Right ventricle myocardium inferior (tissue), 1 donor: ENCODE results near the gene SOX6. TPM values are rescaled to one million over a fixed set of nuclear protein-coding genes. Genes with fewer than 3 reads are reported as not detected.

Experiments used
- ATAC-seq: fragments of 200-7000 bp; cut with Tn5 transposase; one replicate; pipeline ENCODE4 v1.9.1; 2020; ENCODE audit warnings: mild to moderate bottlenecking, moderate library complexity
- DNase-seq: peaks from one replicate; pipeline ENCODE4 v3.0.0; 2021; ENCODE audit errors: missing footprints
- intact Hi-C: fragments of 100-400 bp; cut with DNase I; formaldehyde crosslinking; loops from one replicate; pipeline ENCODE4 v1.11.0; 2022
- total RNA-seq: library from RNA; stranded (reverse); fragmentation: NEBNext Ultra II Directional; extraction: Animal tissue kit (Norgen Biotek cat#: 25700); gene quantifications from one replicate; pipeline ENCODE4 v1.2.1, GENCODE V29; 2021
- donor health status: DM: no; HTN: yes; CAD: no; lungs with severe emphysema.

SOX6 gene
- total RNA-seq, 1 donor from 2014 or later, result 14.1 TPM

DNA sequence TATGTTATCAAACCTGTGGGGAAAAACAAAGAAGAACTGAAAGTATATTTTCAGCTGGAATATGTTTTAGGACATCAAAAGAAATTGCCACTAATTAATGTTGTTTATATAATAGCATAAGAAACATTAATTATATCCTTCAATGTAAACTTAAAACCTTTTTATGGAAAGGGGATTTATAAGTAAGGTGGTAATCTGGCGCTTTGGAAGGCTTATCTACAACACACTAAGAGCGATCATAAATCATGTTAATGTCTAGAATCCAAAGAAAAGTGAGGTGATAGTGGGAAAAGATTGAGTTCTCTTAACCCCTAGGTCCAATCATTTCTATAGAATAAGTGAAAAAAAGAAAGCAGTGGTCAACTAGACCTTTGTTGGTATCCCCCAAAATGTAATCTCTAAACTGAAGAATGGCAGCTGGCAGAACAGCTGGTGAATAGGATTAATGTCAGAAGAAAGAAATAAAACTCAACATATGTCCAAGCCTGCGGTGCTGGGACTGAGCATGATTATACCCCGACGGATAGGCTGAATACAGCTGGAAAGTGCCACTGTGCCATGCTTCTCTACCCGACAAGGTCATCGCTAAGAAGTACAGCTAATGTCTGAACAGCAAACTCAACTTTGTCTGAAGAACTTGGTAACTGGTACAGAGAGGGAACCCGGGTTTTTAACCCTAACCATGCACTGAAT lies 64.0 kb downstream of the SOX6 start:
- peak; percentile 61 for ATAC-seq
- intact Hi-C loops, result loop anchor here (5.0 kb wide), 1 partner anchor 55 kb away; no protein-coding TSS in a partner anchor
- no peak for DNase-seq

GRCh38 chr11:16291729-16292128 lies 64.6 kb downstream of the SOX6 start:
- no peak for ATAC-seq

DNA sequence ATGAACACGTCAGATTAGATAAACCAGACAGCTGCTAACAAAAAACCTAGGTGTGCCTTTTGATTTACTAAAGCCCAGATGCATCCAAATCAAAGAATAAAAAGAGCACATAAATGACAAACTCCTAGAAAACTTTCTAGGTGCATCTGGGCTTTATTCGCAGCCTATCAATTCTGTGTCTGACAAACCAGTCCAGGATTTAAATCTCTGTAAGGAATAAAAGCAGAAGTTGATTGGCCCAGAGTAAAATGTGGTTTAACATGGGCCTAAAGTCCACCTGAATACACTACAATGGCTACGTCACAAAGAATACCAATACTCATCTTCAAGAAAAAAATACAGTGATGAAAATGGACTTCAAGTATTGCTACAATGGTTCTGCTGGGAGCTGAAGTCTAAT lies 66.8 kb downstream of the SOX6 start:
- ATAC-seq (no peak), DNase-seq (no peak)
- intact Hi-C loops, result no loop called here

More at GRCh38 chr11:16291729-16292128, 64.6 kb downstream of the SOX6 start:
- no peak for DNase-seq
- intact Hi-C loops, result loop anchor here (5.0 kb wide), 1 partner anchor 54 kb away; no protein-coding TSS in a partner anchor

GRCh38 chr11:16287630-16288280 lies 68.6 kb downstream of the SOX6 start:
- ATAC-seq, result no peak
- DNase-seq, result no peak
- intact Hi-C loops, result no loop called here

GRCh38 chr11:16286095-16286494 lies 70.3 kb downstream of the SOX6 start:
- no peak for DNase-seq
- ATAC-seq, result no peak
- intact Hi-C loops, result no loop called here

- intact Hi-C loops, result no loop called here
- DNase-seq (peak; percentile 58), ATAC-seq (no peak)
Measured at GRCh38 chr11:16280256-16280682, 76.1 kb downstream of the SOX6 start.

DNA sequence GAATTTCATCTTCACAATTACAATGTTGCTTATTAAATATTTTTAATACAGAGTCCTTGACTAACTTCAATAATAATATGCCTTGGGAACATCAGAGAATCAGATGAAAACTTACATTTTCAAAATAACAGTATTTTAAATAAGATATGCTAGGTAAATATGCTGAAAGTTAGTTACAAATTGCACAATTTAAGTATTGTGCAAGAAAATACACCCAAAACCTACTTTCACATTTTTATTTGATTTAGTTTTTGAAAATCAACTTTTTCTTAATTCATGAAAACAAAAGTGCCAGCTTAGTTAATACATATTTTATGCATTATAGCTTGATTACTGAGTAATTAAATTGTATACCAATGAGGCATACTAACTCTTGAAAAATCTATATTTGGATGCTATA lies 76.8 kb downstream of the SOX6 start:
- DNase-seq (no peak), ATAC-seq (no peak)
- intact Hi-C loops, result no loop called here

- DNase-seq (no peak), ATAC-seq (no peak)
- intact Hi-C loops, result no loop called here
Measured at GRCh38 chr11:16278979-16279378, 77.4 kb downstream of the SOX6 start.

DNA sequence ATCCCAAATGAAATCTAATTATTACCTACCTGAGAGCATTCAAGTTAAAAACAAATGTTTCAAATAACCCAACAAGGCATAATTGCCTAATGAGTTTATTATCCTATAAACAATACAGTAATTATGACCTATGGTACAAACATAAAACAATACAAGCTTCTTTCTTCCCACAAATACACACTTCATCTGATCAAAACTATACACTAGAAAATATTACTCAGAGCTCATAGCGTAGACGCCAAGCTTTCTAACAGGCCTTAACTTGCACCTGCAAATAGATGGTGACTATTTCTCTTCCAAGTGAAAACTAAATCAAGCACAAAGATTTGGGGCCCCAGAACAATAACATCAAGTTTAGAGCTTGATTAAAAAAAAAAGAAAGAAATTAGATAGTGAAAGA lies 78.1 kb downstream of the SOX6 start:
- ATAC-seq, result no peak
- DNase-seq, result no peak
- intact Hi-C loops, result no loop called here

DNA sequence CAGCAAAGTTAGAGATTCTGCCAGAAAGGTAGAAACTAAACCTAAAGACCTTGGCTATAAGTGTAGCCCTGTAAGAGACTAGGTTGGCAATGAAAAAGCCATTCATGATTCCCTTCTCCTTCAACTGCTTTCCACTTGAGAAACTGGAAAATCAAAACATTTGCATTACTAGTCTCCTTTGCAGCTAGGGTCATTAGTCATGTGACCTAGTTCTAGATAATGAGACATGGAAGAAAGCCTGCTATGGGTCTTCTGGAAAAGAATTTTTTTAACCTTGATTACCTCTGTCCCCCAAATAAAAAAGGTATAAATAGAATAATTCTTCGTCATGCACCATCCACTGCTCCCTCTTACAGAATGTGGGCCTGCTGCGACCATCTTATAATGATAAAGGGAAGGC lies 80.1 kb downstream of the SOX6 start:
- intact Hi-C loops, result no loop called here
- ATAC-seq, result no peak
- peak; percentile 15 for DNase-seq

- DNase-seq, result no peak
- ATAC-seq, result no peak
- intact Hi-C loops, result no loop called here
Measured at GRCh38 chr11:16271258-16271657, 85.1 kb downstream of the SOX6 start.

GRCh38 chr11:16266021-16266420 lies 90.3 kb downstream of the SOX6 start:
- ATAC-seq (no peak), DNase-seq (no peak)
- intact Hi-C loops, result no loop called here

DNA sequence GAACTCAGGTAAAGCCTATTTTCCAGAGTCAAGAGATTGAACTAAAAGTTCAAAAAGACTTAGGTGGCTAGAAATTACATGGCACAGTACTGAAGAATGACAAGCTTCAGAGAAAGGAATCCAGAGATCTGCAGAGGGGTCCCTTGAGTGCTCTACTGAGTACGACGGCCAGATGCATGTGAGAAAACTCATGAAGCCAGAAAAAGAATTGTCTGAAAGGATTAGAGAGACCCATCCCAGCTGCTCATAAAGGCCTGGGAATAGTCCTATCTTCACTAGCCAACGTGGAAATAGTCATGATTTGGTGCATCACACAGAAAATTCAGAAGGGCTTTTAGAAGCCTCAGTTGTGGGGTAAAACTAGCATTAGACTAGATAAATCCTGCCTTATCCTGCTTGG lies 91.3 kb downstream of the SOX6 start:
- intact Hi-C loops, result no loop called here
- DNase-seq, result no peak
- ATAC-seq, result peak; percentile 72

DNA sequence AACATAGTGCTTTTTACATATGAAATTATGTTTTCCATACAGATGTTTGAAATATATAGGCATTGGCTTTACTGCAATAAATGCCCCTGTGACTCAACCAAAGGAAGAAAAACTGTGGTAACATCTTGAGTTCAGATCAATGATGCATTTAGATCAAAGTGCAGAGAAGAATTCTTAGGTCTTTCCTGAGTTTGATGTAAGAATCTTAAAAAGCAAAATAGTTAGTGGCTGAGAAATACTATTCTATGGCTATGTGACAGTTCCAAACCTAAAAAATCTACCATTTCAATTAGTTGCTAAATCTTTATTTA lies 93.7 kb downstream of the SOX6 start:
- no peak for DNase-seq
- intact Hi-C loops, result no loop called here
- ATAC-seq, result no peak

GRCh38 chr11:16261836-16262644 lies 94.3 kb downstream of the SOX6 start:
- DNase-seq, result no peak
- intact Hi-C loops, result no loop called here
- ATAC-seq, result no peak

- ATAC-seq (no peak), DNase-seq (no peak)
- intact Hi-C loops, result no loop called here
Measured at GRCh38 chr11:16252373-16252772, 104.0 kb downstream of the SOX6 start.

DNA sequence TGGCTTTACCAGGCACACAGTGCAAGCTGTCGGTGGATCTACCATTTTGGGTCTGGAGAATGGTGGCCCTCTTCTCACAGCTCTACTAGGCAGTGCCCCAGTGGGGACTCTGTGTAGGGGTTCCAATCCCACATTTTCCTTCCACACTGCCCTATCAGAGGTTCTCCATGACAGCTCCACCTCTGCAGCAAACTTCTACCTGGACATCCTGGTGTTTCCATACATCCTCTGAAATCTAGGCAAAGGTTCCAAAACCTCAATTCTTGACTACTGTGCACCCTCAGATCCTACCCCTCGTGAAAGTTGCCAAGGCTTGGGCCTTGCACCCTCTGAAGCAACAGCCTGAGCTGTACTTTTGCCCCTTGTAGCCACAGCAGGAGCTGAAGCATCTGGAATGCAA lies 108.1 kb downstream of the SOX6 start:
- ATAC-seq, result no peak

GRCh38 chr11:16242806-16243205 lies 113.5 kb downstream of the SOX6 start:
- DNase-seq, result no peak
- no peak for ATAC-seq
- intact Hi-C loops, result no loop called here

More for the DNA sequence above, 108.1 kb downstream of the SOX6 start:
- DNase-seq, result no peak
- intact Hi-C loops, result no loop called here

DNA sequence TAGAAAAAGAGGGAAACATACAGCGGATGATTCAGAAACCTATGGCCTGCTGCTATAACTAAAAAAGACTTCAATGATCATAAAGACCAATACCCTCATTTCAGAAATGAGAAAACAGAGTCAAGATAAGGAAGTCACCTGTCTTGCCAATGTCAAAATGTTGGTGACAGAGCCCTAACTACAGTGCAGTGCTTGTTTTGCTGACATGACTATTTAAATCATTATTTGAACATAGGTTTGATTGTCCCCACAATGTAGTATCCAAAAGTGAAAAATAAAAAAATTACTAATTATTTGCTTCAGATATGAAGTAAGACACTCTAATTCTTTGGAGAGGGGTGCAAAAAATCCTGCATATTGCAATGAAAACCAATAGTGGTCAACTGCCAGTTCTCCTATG lies 115.7 kb downstream of the SOX6 start:
- intact Hi-C loops, result no loop called here
- ATAC-seq (no peak), DNase-seq (no peak)
